Retinal pigment epithelial cell (primary cell): Measurements from ENCODE around the gene CDK11A.

Source experiments
- DNase-seq: peaks from one replicate; pipeline ENCODE4 v3.0.0-alpha.2; 2010; ENCODE audit warnings: low read depth
- H3K4me3 ChIP-seq: 2 replicates; pipeline ENCODE4 v1.5.1; 2011; ENCODE audit warnings: mild to moderate bottlenecking, low read length, control low read depth, moderate library complexity
- CTCF ChIP-seq: conservative IDR thresholded peaks from 2 replicates; pipeline ENCODE4 v1.5.1; 2011; ENCODE audit warnings: low read depth, low read length, control low read depth, inconsistent platforms

The CDK11A gene

DNA sequence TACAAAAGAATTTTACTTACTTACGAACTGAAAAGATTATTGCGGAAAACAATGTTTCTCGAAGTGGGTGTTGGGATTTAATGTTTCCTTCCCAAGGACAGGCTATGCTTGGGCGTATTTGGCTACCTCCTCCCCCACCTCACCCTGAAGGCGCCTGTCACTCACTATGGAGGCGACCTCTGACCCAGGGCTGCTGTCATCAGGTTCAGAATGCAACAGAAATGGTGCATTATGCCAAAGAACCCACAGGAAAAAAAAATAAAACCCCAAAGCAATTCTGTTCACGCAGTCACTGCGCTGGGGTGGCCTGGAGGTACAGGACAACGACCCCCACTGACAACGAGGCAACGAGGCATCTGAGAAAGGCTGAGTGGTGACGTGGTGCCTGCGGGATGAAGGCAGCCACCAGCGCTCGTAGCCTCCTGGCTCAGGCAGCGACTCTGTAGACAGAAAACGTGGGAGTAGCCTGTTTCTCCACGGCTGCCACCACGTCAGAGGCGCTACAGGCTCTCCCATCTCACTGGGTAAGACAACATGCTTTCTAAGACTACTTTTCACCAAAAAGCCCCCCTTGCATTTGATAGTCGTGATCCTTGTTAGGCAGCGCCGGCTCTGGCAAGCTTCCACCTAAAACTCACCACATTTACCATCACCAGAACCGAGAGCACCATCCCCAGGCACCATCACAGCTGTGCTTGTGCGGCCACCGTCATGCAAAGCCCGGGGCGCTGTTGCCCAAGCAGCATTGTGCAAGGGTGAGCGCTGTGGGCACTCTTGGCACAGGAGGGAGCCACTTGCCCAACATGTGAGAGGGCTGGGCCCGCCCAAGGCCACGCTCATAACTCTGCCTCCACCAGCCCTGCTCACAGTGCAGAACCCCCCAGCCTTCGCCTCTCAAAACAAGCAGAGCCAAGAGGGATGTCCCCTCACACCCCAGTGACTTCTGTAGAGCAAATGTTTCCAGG is 39.8 kb upstream of the CDK11A start:
- no peak overlapping the region for H3K4me3 ChIP-seq
- no peak for DNase-seq
- TF ChIP-seq CTCF: no peak

- TF ChIP-seq CTCF: no peak
- no peak for DNase-seq
- no peak overlapping the region for H3K4me3 ChIP-seq
These were observed 37.6 kb upstream of the CDK11A start for GRCh38 chr1:1761504-1762376.

- no peak overlapping the region for H3K4me3 ChIP-seq
- TF ChIP-seq CTCF: no peak
- no peak for DNase-seq
These were observed 36.6 kb upstream of the CDK11A start for GRCh38 chr1:1760715-1761114.

DNA sequence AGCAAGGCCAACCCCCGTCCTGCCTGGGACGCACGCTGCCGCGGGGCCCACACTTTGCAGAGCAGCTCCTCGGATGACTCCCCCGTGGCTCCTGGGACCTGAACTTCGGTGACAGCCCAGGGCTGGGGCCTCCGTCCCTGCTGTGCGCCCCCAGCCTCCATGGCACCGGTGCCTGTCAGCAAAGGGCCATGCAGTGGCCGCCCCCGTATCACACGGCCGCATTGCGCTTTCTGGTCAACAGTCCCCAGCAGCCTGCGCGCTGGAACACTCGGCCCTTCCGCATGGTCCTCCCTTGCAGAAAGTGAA is 36.1 kb upstream of the CDK11A start:
- DNase-seq: no peak
- no peak for TF ChIP-seq CTCF
- no peak overlapping the region for H3K4me3 ChIP-seq

DNA sequence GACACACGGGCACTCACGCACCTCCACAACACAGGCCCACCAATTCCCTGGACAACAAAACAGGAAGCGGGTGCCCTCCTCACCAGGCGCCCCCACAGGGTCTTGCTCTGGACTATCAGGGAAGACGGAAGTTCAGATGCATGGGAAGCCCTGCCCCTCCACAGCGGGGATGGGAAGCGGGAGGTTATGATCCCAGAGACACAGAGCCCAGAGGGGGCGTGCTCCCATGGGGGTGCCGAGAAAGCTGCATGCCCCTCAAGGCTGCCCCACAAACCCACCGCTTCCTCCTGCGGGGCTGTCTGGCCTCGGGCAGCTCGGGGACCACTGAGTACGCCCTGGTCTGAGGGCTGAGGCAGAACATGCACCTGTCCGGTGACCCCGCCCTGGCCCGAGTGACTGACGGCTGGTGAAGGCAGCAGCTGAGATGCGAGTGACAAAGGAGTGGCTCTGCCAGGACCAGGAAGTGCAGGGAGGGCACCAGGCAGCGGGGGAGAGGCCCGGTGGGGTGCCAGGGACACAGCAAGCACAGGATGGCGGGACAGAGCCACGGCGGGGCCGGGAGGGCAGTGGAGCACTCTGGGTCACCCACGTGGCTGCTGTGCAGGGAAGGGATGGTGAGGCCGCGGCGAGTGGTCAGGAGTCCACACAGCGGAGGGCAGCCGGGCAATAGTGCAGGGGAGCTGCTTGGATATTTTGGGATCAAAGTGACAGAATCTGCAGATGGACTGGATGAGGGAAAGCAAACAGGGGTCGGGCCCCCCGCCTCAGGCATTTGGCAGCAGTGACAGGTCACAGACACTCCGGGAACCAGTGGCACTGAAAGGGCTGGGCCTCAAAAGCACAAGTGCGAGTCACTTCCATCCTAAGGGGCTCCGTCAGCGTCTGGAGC is 35.5 kb upstream of the CDK11A start:
- TF ChIP-seq CTCF: no peak
- no peak for DNase-seq
- no peak overlapping the region for H3K4me3 ChIP-seq

DNA sequence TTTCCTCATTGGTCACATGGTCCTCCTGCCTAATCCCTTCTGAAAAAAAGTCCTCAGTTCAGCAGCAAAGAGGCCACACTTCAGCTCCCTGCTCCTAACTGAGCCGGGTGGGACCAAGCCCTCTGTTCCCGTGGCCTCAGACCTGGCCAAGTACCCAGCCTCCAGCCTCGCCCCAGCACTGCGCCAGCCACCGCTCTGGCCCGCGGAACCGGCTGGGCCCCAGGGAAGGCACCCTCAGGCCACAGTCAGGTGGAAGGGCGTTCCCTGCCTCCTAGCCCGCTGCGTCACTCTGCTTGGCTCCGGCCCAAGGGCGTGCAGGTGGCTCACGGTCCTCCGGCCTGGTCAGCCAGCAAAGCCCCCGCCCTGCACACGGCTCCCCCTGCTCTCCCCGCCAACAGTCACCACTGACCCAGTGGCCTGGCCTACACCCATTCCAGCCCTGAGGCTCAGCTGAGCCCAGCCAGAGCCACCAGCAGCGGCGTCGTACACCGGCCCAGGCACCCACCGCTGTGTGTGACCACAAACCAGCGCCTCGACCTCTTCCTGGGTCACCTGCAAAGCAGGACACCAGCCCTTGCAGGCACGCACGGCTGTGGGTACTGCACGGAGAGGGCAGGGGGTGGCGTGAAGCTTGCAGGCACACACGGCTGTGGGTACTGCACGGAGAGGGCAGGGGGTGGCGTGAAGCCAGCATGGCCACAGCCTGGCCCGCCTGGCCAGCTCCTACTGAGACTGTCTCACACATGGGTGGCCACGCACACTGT is 34.7 kb upstream of the CDK11A start:
- peak; percentile 76 for DNase-seq
- H3K4me3 ChIP-seq: no peak overlapping the region
- no peak for TF ChIP-seq CTCF
